Heart left ventricle (tissue), 16 donors: Measurements from ENCODE around the gene TRIM33. TPM values are rescaled to one million over a fixed set of nuclear protein-coding genes. Genes with fewer than 3 reads are reported as not detected.

Experiments
- ATAC-seq, 4 donors: fragments of 200-7000 bp; cut with Tn5 transposase; one replicate each; pipeline ENCODE4 v1.9.1; 2020 to 2022; ENCODE audit warnings: moderate library complexity in 4 of 4, mild to moderate bottlenecking in 3 of 4, moderate number of reproducible peaks in 1 of 4
- DNase-seq, 5 donors: peaks; one replicate each; pipeline ENCODE4 v3.0.0-alpha.2; 2020
- H3K27ac ChIP-seq, 12 donors: fragments of 200-600 bp; sonication (generic) in 4 of 12; one replicate each; pipeline versions ENCODE4 v1.5.0 to v1.8.0; 2016 to 2022; ENCODE audit warnings: mild to moderate bottlenecking in 2 of 12
- H3K27me3 ChIP-seq, 9 donors: fragments of 200-600 bp; sonication (generic) in 2 of 9; one replicate each; pipeline versions ENCODE4 v1.5.1 to v1.8.0; 2016 to 2022; ENCODE audit warnings: mild to moderate bottlenecking in 3 of 9
- H3K36me3 ChIP-seq, 9 donors: fragments of 200-600 bp; sonication (generic) in 2 of 9; one replicate each; pipeline versions ENCODE4 v1.5.0 to v1.8.0; 2018 to 2022; ENCODE audit warnings: mild to moderate bottlenecking in 2 of 9
- H3K4me1 ChIP-seq, 12 donors: fragments of 200-600 bp; sonication (generic) in 4 of 12; one replicate each; pipeline versions ENCODE4 v1.5.0 to v1.8.0; 2016 to 2022; ENCODE audit warnings: mild to moderate bottlenecking in 3 of 12
- H3K4me3 ChIP-seq, 12 donors: fragments of 200-600 bp; sonication (generic) in 4 of 12; one replicate each; pipeline versions ENCODE4 v1.5.0 to v1.8.0; 2017 to 2022; ENCODE audit warnings: mild to moderate bottlenecking in 9 of 12, moderate library complexity in 4 of 12
- H3K9me3 ChIP-seq, 12 donors: fragments of 200-600 bp; sonication (generic) in 4 of 12; one replicate each; pipeline versions ENCODE4 v1.5.0 to v1.8.0; 2016 to 2022; ENCODE audit warnings: mild to moderate bottlenecking in 1 of 12
- POLR2A ChIP-seq, 2 donors: fragments of 450-650 bp; IDR thresholded peaks; one replicate each; pipeline ENCODE4 v1.6.1; 2017; ENCODE audit warnings: antibody characterized with exemption in 2 of 2, mild to moderate bottlenecking in 2 of 2, moderate library complexity in 2 of 2
- WGBS, 4 donors: extraction: QIAGEN DNeasy Blood & Tissue Kit in 2 of 4; methylation state at CpG; one replicate each; pipeline versions ENCODE4 v1.1.5 to v1.1.7; 2013 to 2018; 5-methylcytosine and 5-hydroxymethylcytosine counted together
- intact Hi-C, 10 donors: fragments of 100-400 bp; cut with DNase I; formaldehyde crosslinking; loops; one replicate each; pipeline versions ENCODE4 v1.11.1 to v1.14.2; 2022
- polyA plus RNA-seq, 2 donors: library from polyadenylated mRNA; stranded (reverse); fragments of 200-250 nt; gene quantifications; one replicate each; pipeline ENCODE4 v1.2.3, GENCODE V29; 2013
- total RNA-seq, 9 donors: library from RNA; depleted of rRNA in 2 of 9; stranded (reverse); fragments of >200 nt in 2 of 9; fragmentation: NEBNext Ultra II Directional in 3 of 9; extraction: Animal tissue kit (Norgen Biotek cat#: 25700) in 3 of 9; gene quantifications; one replicate each; pipeline versions ENCODE4 v1.1.0 to v1.2.4, GENCODE V29; 2016 to 2023
- TF ChIP-seq, protein P1 (sequence below), 12 donors: fragments of 200-600 bp; sonication (generic) in 4 of 12; IDR thresholded peaks; one replicate each; pipeline versions ENCODE4 v1.5.0 to v1.8.0; 2018 to 2022; ENCODE audit warnings: antibody characterized with exemption in 12 of 12, mild to moderate bottlenecking in 5 of 12
- donor health status: ischemic (EF 13 %, LVEDD 7.1; RV severe dilation, severe dysfunction).
- donor health status: healthy with polysubstance abuse.
- donor health status: DM: no; HTN: yes; CAD: no.
- donor health status: DM: no; HTN: no; CAD: no.
- donor health status: ischemic (EF 25% LVEDD 6.9; RV normal size, moderate dysfunction).
- donor health status: ischemic (EF 25% LVEDD 5.7; RV mildly dilated, moderate dysfunction).
- donor health status: healthy.
- donor health status: DM: yes; HTN: yes; CAD: no.
- donor health status: ischemic (EF 35%, LVEDD 5.7; RV mildly dilated, moderate dysfunction).
- donor health status: nonischemic (EF 11% LVEDD 7.7; RV severe dilation, severe dysfunction).
- donor health status: DM: yes; HTN: yes; CAD: no.
- donor health status: PGD.
- donor health status: ischemic (EF 29% LVEDD 5.4; RV normal size, mild dysfunction).
- donor health status: nonischemic (EF 23%, LVEDD 6.1; RV moderate dilation, normal function).

Gene TRIM33
- total and polyA plus RNA-seq, 11 donors, result 6.1 to 30.8 (median 17.3) TPM

DNA sequence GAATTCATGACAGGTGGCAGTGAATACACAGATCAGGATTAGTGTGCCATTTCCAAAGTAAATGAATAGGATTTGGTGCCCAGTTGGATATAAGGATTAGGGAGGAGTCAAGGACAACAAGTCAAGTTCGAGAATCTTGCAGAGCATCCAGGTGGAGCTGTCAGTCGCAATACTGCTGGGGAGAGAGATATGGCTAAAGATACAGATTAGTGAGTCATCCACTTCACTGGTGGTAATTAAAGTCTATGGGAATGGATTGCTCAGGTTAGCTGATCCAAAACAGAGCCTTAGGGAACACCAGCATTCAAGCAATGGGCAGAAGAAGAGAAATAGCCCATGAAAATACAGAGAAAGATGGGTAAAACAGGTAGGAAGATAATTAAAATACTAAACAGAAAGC lies 43.6 kb upstream of the TRIM33 start:
- no peak for TF ChIP-seq POLR2A (IDR thresholded peaks at IDR 0.05)
- TF ChIP-seq, protein P1, sequence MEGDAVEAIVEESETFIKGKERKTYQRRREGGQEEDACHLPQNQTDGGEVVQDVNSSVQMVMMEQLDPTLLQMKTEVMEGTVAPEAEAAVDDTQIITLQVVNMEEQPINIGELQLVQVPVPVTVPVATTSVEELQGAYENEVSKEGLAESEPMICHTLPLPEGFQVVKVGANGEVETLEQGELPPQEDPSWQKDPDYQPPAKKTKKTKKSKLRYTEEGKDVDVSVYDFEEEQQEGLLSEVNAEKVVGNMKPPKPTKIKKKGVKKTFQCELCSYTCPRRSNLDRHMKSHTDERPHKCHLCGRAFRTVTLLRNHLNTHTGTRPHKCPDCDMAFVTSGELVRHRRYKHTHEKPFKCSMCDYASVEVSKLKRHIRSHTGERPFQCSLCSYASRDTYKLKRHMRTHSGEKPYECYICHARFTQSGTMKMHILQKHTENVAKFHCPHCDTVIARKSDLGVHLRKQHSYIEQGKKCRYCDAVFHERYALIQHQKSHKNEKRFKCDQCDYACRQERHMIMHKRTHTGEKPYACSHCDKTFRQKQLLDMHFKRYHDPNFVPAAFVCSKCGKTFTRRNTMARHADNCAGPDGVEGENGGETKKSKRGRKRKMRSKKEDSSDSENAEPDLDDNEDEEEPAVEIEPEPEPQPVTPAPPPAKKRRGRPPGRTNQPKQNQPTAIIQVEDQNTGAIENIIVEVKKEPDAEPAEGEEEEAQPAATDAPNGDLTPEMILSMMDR (IDR thresholded peaks at IDR 0.05), result no peak
- ATAC-seq (no peak), DNase-seq (no peak)
- no peaks in the 10 kb centered on the region for H3K4me1 ChIP-seq
- H3K27ac ChIP-seq, result no peak overlapping the region
- H3K9me3 ChIP-seq, result no peaks in the 10 kb centered on the region
- H3K4me3 ChIP-seq, result no peak overlapping the region
- 74 to 89% (median 85%) methylated on average over 2 of the region's 2 CpGs for WGBS, 4 donors
- intact Hi-C loops, result loop anchor here in 3 of 10 donors (10.0 kb wide), 3 partner anchors 200 to 580 kb away; partner anchors contain the start of gene OLFML3 (in 1 of the 3)
- no peaks in the 10 kb centered on the region for H3K27me3 ChIP-seq
- no peaks in the 10 kb centered on the region for H3K36me3 ChIP-seq

DNA sequence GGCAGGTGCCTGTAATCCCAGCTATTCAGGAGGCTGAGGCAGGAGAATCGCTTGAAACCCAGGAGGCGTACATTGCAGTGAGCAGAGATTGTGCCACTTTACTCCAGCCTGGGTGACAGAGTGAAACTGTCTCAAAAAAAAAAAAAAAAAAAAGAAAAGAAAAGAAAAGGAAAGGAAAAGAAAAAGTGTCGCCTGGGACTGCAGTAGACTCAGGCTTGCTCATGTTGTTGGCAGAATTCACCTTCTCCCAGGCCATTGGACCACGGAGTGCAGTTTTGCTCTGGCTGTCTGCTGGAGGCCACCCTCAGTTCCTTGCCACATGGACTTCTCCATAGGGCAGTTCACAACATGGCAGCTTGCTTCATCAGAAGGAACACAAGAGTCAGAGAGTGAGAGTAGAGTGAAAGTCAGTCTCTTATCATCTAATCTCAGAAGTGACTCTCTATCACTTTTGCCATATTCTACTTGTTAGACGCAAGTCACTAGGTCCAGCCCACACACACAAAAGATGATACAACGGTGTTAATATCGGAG lies 41.2 kb upstream of the TRIM33 start:
- intact Hi-C loops, result loop anchor here in 3 of 10 donors (10.0 kb wide), 3 partner anchors 197 to 577 kb away; partner anchors contain the start of gene OLFML3 (in 1 of the 3)
- WGBS, 4 donors, result 92 to 95% (median 94%) methylated on average over 7 of the region's 7 CpGs
- no peaks in the 10 kb centered on the region for H3K9me3 ChIP-seq
- H3K27ac ChIP-seq, result no peak overlapping the region
- no peak for DNase-seq
- H3K27me3 ChIP-seq, result no peaks in the 10 kb centered on the region
- no peak for TF ChIP-seq POLR2A (IDR thresholded peaks at IDR 0.05)
- no peaks in the 10 kb centered on the region for H3K36me3 ChIP-seq
- no peak for ATAC-seq
- no peak overlapping the region for H3K4me3 ChIP-seq
- H3K4me1 ChIP-seq, result no peaks in the 10 kb centered on the region

DNA sequence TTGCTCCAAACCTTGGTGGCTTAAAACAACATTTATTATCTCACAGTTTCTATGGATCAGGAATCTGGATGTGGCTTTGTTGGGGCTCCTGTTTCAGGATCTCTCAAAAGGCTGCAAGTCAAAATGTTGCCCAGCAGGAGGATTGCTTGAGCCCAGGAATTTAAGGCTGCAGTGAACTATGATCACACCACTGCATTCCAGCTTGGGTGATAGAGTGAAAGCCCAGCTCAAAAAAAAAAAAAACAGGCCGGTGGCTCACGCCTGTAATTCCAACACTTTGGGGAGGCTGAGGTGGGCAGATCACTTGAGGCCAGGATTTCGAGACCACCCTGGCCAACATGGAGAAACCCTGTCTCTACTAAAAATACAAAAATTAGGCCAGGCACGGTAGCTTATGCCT lies 40.4 kb upstream of the TRIM33 start:
- Histone ChIP-seq H3K9me3 (no peaks in the 10 kb centered on the region), H3K36me3 (no peaks in the 10 kb centered on the region), H3K4me1 (no peaks in the 10 kb centered on the region), H3K27ac (no peak overlapping the region), H3K27me3 (no peaks in the 10 kb centered on the region), H3K4me3 (no peak overlapping the region)
- intact Hi-C loops, result loop anchor here in 3 of 10 donors (10.0 kb wide), 3 partner anchors 197 to 577 kb away; partner anchors contain the start of gene OLFML3 (in 1 of the 3)
- TF ChIP-seq, protein P1 (IDR thresholded peaks at IDR 0.05), result no peak
- no peak for TF ChIP-seq POLR2A (IDR thresholded peaks at IDR 0.05)
- ATAC-seq, result no peak
- 81 to 86% (median 84%) methylated on average over 4 of the region's 4 CpGs for WGBS, 4 donors
- DNase-seq, result no peak

DNA sequence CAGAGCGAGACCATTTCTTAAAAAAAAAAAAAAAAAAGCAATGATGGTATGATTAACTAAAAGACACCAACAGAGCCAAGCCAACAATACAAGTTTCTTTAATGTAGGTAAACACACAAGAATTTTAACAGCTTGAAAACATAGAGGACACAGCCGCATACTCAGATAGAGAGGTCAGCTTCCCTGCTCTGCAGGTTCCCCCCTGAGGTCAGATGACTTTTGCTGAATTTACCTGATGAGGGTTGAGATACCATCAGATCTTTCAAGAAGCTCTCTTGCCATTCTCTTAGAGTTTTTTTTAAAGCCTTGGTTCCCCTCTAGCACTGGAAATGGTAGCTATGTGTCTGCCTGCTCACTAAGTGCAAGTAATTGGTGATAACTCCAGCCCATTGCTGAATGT lies 39.3 kb upstream of the TRIM33 start:
- Histone ChIP-seq H3K4me3 (no peak overlapping the region), H3K9me3 (no peaks in the 10 kb centered on the region), H3K36me3 (no peaks in the 10 kb centered on the region), H3K27me3 (no peaks in the 10 kb centered on the region), H3K27ac (no peak overlapping the region), H3K4me1 (no peaks in the 10 kb centered on the region)
- DNase-seq, result no peak
- WGBS, 4 donors, result 91 to 95% (median 93%) methylated on average over 2 of the region's 2 CpGs
- no peak for TF ChIP-seq POLR2A (IDR thresholded peaks at IDR 0.05)
- TF ChIP-seq, protein P1 (IDR thresholded peaks at IDR 0.05), result no peak
- ATAC-seq, result no peak
- intact Hi-C loops, result loop anchor here in 3 of 10 donors (10.0 kb wide), 3 partner anchors 196 to 576 kb away; partner anchors contain the start of gene OLFML3 (in 1 of the 3)

DNA sequence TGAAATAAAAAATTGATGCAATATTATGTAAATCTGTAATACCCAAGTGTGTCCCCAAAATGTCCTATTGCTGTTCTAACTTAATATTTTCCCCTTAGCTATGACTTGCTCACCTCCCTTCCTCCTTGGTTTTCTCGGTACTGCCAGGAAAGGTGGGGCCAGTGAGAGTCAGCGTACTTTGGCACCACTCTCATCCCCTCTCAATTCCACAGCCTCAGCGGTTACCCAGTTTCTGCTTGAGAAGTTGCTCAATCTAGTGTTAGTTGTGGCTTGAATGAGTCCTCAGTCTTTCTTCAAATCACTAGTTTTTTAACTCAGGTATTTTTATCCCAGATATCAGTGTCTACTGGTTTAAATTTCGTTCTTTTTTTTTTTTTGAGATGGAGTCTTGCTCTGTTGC lies 38.1 kb upstream of the TRIM33 start:
- WGBS, 4 donors, result 59 to 68% (median 65%) methylated on average over 4 of the region's 4 CpGs
- intact Hi-C loops, result no loop called here
- ATAC-seq, result no peak
- Histone ChIP-seq H3K27me3 (no peaks in the 10 kb centered on the region), H3K4me3 (no peak overlapping the region), H3K4me1 (no peaks in the 10 kb centered on the region), H3K27ac (no peak overlapping the region), H3K9me3 (no peaks in the 10 kb centered on the region), H3K36me3 (no peaks in the 10 kb centered on the region)
- DNase-seq, result no peak
- TF ChIP-seq, protein P1 (IDR thresholded peaks at IDR 0.05), result no peak
- TF ChIP-seq POLR2A (IDR thresholded peaks at IDR 0.05), result no peak
